HG03039 (cell line): Measurements from ENCODE around the gene DNAJC12.
A peak's percentile ranks its signal among the peaks of the same experiment; 100 is the strongest.
"Not testable (repeated sequence)": the region's sequence is repeated elsewhere in the genome, so short reads cannot be mapped to it uniquely, and the experiment has no call there.

Experiments
- ATAC-seq: cut with Tn5 transposase; IDR thresholded peaks from one replicate; pipeline ENCODE4 v1.9.1; 2021; ENCODE audit warnings: mild to moderate bottlenecking, moderate library complexity; ENCODE audit not compliant: unreplicated experiment

DNAJC12 gene

DNA sequence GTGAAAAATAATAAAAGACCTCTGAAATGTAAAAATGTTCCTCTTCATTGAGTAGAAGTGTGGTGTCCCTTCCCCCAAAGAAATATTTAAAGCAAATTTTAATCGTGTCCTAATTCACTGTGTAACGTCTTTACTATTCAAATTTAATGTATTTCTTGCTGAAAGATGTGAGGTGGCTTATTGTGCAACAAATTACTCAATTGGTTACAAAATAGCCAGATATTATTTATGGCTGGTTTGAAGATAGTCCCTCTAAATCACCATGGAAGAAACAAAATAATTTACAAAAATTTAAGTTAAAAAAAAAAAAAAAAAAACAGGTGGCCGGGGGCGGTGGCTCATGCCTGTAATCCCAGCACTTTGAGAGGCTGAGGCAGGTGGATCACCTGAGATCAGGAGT lies 43.7 kb downstream of the DNAJC12 start:
- no peak for ATAC-seq

DNA sequence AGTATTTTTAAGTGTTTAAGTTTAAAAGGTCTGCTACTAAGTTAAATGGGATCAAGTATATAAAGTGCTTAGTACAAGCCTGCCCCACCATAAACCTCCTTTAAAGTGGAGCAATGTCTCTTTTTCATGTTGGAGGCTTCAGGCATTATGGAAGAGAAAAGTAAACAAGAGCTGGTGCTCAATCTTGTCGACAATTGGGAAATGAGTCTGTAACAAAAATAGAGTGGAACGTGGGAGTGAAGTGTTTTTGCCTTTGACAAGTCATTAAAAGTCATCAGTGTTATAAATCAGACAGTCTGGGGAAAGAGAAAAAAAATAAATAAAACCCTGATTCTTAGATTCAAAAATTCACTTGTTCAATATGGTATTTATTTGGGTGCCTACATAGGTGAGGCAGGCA lies 44.7 kb downstream of the DNAJC12 start:
- no peak for ATAC-seq

DNA sequence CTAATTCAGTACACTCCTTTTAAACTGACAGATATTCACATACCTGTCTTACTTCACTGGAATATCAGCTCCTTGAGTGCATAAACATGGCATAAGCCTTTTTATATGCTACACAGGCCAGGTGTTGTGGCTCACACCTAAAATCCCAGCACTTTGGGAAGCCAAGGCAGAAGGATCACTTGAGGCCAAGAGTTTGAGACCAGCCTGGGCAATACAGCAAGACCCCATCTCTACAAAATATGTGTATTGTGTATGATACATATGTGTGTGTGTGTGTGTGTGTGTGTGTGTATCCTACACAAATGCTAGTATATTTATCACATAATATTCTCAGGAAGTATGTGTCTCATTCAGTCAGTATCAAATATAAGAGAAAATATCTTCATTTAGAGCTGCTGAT lies 45.3 kb downstream of the DNAJC12 start:
- ATAC-seq: no peak

DNA sequence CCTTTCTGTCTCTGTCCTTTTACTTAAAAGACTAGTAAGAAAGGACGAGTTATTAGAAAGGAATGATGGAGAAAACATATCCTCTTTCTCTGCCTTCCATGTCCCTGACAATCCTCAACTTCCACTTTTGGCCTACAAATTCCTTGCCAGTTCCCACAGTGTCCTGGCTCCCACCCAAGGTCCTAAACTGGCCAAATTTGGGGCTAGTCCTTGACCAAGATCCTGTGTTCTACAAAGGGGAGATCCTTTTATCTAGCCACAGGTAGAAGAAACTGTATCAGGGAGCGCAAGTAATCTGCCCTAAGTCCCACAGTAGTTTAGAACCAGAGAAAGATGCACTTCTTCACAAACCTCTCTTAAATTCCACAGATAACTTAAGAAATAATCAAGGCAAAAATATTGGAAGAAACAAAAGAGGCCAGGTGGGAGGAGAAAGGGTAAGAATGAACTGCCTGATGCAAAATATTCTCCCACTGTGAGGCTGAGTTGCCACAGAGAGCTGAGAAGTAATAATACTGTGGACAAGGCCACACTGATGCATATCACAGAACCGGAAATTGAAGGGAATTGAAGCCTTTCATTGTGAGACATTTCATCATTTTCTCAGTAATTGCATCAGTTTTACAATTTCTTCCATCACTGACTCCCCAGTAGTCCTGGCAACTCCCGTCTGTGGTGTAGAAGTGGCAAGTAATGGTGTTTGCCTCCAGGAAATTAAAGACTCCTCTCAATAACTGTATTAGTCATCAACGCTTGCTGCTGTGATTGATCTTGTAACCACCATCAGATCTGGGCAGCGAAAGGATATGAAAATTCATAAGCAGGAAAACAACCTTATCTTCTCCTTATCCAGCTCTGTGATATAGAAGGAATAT lies 47.2 kb downstream of the DNAJC12 start:
- no peak for ATAC-seq

DNA sequence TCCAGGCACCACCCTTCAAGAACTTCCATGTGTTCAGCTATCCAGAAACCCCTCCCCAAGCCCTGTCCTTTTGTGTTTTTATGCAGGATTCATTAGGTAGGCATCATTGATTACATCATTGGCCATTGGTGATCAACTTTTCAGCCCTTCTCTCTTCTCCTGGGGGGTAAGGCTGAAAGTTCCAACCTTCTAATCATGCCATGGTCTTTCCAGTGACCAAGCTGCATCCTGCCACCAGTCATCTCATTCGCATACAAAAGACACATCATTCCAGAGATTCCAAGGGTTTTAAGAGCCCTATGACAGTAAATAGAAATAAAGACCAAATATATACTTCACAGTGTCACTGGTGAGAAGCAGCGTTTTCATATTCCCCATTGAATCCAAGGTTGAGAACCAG lies 48.2 kb downstream of the DNAJC12 start:
- no peak for ATAC-seq

DNA sequence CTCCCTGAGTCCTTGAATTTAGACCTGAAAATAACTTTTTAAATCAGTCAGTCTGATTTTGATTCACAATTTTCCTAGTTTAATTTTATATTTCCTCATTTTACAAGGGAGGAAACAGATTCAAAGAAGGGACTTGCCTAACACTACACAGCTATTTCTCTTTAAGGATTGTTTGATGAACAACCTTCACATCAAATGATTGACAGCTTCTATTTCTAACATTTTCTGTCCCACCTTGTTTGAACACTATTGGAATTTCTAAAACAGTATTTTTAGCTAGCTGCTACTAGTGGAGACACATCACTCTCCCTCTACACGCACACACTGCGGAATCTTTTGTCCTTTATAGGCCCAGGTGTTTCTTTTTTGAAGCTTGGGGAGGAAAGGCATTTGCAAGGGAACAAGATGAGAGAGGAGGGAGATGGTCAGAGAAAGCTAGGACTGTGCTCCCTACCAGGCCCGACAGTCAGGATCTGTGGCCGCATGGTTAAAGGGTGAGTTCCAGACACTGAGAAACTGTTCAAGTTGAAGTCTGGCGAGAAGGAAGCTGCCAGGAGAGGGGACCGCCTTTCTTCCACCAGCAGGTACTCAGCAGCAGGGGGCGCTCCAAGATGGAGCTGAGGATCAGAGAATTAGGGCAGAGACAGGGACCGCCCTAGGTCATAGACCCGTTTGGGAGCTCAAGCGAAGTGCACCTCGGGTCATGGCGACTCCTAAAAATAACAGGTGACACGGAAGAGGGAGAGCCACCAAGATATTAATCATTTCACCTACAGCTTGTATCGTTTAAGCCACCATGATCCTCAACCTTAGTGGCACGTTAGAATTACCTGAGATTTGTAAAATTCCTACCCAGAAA lies 49.7 kb downstream of the DNAJC12 start:
- ATAC-seq: peak; percentile 77

DNA sequence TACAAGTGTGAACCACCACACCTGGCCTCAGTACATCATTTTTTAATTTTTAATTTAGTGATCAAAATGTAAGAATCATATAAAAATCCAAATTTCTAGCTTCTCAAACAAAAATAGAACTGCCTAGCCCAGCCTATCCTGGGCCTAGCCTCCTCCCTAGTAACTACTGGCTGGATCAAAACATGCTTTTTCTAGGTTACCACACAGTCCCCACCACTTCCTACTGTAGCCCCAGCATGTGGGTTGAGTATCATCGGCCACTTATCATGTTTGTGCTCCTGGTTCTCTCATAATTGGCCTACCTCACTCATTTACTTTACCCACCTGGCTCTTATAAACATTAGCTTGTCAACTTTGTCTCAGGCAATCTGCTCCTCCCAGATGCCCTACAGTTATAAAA lies 52.9 kb downstream of the DNAJC12 start:
- no peak for ATAC-seq

DNA sequence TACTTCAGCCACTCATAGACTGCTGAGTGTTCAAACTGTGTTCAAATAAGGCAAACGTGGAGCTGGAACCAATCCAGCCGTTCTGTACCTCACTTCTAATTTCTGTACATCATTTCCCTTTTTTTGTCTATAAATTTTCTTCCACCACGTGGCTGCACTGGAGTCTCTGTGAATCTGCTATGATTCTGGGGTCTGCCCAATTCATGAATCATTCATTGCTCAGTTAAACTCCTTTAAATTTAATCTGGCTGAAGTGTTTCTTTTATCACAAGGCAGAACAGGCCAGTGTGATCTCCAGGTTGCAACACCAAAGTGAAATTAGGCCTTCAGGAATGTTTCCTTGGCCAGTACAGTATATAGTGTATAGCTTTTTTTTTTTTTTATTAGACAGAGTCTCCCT lies 53.5 kb downstream of the DNAJC12 start:
- no peak for ATAC-seq

DNA sequence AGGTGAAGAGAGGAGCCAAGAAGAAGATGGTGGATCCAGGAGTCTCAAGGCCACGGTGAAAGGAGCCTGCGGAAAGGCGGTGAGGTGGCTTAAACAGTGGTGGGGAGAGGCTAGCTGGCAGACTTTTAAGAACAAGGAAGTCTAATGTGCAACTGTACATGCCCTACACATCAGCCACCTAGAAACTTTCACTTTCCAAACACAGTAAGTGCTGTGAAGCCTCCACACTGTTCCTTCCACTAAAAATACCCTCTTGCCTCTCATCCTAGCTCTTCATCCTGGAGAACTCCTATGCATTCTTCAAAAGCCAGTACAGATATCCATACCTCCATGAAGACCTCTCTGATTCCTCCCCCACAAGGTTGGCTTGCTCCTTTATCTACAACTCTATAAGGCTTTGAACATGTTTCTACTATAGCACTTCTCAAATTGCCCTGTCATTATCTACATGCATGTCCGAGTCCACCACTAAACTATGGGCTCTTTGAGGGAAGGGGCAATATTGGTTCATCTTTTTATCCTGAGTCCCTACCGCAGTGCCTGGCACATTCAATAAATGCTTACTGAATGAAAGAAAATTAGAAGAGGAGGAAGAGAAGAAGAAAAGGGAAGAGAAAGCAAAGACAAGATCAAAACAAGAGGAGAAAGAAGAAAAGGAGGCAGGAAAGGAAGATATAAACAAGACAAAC lies 54.2 kb downstream of the DNAJC12 start:
- ATAC-seq: peak; percentile 39

DNA sequence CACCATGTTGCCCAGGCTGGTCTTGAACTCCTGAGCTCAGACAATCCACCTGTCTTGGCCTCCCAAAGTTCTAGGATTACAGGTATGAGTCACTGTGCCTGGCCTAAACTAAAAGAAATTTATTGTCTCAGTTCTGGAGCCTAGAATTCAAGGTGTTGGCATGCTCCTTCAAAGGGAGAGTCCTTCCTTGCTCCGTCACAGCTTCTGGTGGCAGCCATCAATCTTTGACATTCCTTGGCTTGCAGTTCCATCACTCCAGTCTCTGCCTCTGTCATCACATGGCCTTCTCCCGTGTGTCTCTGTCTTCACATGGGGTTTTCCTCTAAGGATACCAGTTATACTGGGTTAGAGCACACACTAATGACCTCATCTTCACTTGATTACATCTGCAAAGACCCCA lies 55.5 kb downstream of the DNAJC12 start:
- no peak for ATAC-seq

DNA sequence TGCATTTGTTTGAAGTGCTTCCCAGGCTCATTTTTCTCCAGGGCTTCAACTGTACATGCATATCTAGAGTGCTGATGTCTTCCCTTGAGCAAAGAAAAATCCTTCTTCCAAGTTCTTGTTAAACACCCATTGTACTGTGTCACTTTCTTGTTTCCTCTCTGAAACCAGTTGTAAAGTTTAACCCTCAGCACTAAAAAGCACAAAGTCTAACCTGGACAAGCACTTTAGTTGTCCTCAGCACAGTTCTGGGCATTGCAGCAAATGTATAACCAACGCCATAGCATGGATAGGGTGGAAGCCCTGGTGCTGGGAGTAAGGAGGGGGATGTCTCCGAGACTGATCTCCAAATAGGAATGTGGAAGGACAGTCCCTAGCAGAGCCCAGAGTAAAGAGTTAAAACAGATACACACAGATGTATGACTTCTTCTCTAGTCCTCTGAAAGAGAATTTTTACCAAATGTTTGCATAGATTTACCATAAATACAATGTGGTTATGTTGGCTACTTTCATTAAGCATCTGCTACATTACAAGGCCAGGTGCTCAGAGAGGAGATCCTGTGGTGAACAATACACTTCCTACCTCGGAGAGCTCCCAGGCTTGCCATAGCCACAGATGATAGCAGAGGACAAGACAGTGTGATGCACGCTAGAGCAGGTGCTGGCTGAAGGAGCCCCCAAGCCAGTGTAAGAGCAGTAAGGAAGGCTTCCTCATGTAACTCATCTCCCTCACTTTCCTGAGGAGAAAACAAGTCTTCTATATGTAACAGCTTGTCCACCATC lies 57.0 kb downstream of the DNAJC12 start:
- peak; percentile 84 for ATAC-seq

DNA sequence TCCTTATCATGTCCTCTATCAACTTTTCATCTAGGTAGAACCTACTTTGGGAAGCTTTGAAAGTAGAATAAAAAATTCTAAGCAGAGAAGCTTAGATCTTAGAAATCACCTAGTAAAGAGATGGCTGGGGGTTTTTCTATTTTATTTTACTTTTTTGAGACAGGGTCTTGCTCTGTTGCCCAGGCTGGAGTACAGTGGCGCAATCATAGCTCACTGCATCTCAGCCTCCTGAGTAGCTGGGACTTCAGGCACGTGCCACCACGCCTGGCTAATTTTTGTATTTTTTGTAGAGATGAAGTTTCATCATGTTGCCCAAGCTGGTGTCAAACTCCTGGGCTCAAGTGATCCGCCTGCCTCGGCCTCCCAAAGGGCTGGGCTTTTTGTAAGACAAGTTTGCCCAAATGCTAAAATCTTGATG lies 57.8 kb downstream of the DNAJC12 start:
- not testable (repeated sequence) for ATAC-seq

DNA sequence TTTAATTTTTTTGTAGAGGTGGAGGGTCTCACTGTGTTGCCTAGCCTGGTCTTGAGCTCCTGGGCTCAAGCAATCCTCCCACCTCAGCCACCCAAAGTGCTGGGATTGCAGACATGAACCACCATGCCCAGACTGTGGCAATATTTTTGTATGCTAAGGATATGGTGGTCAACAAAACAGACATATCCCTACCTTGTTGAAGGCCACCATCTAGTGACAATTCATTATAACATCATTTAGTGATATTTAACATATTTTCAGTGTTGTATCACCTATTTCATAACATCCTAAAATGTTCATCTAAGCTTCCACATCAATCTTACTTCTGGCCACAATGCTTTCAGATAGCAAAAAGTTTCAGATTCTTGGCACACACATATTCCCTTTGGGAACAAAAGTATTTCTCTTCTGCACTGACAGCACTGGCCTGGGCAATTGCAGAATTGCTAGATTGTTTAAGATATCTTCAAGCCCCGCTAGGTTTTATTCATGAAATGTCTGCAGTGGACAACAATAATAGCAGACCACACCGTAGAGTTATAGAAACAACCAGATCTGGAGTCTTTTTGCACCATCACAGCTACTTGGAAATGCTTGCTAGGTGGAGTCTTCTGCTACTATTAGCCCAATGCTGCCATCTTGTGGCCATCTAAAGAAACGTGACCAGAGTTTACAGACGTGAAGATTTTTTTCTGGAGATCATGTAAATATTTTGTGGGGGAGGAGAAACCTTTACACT lies 58.4 kb downstream of the DNAJC12 start:
- ATAC-seq: no peak

DNA sequence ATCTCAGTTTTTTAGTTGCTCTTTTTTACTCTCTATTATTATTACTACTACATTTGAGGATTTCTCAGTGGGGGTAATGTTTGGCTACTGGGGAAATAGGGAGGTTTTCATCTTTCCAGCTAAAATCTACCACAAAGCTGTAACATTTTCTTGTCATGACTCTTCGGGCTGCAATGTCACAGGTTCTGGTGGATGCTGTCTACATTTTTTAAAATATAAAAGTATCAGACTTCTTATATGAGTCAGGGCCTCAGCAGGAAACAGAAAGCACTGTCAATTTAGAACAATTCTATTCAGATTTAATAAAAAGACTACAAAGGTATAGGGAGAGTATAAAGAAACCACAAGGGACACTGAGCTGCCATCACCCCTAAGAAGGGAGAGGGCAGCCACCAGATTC lies 61.6 kb downstream of the DNAJC12 start:
- no peak for ATAC-seq

DNA sequence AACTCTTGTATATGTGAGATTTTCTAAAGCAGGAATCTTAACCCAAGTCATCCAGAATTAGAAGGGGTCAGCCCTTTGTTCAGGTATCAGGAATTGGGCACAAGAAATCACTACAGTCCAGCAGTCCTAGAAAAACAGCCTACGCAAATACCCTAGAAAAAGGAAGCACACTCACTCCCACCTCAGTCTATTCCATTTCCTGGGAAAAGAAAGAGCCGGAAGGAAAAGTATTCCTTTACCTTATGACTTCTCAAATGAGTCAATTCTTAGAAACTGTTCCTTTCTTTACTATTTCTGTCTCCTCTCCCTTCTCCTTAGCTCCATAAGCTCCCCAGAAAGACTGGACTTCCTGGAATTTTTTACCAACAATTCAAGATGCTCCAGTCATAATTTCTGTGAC lies 62.7 kb downstream of the DNAJC12 start:
- ATAC-seq: no peak

DNA sequence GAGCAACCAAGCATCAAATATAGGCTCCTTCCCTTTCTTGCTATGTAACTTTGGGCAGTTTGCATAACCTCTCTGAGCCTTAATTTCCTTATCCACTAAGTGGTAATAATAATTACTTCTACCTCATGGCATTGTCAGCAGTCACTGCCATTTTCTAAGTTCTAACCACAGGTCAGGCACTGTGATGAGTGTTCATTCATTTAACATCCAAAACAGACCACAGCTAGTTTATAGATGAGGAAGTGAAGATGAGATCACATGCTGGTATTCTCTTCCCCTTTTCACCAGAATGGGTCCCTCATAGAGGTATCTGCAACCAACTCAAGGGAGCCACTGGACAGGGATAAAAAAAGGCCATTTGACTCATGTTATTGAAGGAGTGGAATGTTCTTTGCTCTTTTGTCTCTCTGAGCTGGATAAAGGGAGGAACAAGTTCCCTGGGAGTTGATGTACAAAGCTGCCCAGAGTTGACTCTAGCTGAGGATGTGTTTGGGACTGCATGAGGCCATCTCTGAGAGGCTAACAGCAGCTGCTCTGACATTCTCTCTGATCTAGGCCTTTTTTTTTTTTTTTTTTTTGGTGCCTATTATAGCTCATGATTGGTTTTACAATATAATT lies 65.0 kb downstream of the DNAJC12 start:
- ATAC-seq: peak; percentile 93

DNA sequence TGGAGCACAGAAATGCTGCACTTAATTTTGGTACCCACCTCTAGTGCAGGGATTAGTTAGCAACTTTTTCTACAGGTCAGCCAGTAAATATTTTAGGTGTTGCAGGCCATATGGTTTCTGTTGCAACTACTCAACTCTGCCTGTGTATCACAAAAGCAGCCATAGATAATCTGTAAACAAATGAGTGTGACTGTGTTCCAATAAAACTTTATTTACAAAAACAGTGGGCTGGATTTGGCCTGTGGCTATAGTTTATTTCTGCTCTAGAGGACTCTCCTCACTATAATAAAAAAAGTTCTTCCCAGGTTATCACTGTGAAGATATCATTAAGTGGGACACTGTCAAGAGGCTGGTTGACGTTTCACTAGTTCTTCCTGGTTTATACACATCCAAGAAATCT lies 65.8 kb downstream of the DNAJC12 start:
- no peak for ATAC-seq

DNA sequence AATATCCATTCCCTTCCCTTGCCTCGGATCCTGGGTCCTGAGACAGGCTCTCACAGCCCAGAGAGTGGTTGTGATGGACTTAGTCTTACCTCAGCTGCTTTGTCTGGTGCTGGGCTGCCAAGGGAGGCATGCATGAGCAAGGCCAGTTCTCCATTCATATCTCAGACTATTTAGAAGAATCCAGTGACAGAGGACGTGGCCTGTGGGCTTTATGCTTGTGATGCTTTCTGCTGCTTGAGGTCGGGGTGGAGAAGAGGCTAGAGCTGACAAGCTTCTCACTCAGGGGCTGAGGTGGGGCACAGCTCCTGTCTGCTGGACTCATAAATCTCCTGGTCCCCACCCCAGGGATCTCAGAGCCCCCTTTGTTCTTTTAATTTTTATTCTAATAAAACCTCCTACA lies 66.8 kb downstream of the DNAJC12 start:
- peak; percentile 0 for ATAC-seq

DNA sequence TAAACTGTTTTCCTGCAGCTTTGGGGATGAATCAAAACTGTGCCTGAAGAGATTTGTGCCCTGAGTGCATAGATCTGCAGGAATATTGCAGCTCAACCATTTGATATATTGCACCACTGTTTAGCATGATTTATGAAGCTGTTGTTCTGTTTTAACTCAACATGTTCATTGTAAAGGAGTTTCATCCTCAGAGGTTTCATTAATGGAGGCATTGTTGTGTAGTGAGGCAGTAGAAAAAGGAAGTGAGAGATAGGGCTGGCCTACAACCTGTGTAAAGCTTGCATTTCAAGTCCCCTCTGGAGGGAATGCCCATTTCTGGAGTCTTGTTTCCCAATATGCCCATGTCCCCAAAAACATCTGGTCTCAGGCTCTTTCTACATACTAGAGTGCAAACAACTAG lies 67.5 kb downstream of the DNAJC12 start:
- ATAC-seq: peak; percentile 71

DNA sequence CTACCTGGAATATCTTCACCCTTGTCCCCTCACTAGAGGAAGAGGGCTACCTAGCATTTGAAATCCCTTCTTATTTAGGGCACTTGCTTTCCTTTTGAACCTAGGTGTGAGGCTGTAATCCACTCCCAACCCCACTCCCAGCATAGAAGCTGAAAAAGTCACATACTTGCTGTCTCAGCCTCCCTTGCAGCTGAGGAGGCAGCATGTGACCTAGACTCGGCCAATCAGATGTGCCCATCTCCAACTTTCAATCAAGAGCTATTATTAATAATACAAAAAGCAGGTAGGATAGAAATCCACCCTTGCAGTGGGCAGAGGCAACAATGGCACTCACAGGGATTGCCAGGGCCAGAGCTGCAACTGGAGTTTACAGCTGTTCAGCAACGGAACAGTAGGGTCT lies 70.7 kb downstream of the DNAJC12 start:
- ATAC-seq: no peak
